ENCODE results near the gene KCNJ9. TPM values are rescaled to one million over a fixed set of nuclear protein-coding genes. Genes with fewer than 3 reads are reported as not detected.

The KCNJ9 gene
- total RNA-seq, 1 experiment from 2014 or later, result not detected

- CTCF ChIA-PET, result no interaction called here
- POLR2A ChIA-PET, result no interaction called here
- Mint-ChIP-seq H3K27ac (ENCODE audit: unreplicated experiment) (no peak overlapping the region), H3K27me3 (ENCODE audit: insufficient read depth, unreplicated experiment) (peaks cover 21% of the 10 kb centered on the region), H3K4me3 (ENCODE audit: unreplicated experiment) (no peak overlapping the region), H3K9me3 (ENCODE audit: unreplicated experiment) (no peaks in the 10 kb centered on the region), H3K36me3 (ENCODE audit: insufficient read depth, unreplicated experiment) (no peaks in the 10 kb centered on the region), H3K4me1 (ENCODE audit: low read depth, unreplicated experiment) (peaks cover 13% of the 10 kb centered on the region)
- intact Hi-C loops (cut with micrococcal nuclease; ENCODE audit: unreplicated experiment), result no loop called here
- no peaks in the 10 kb centered on the region for H3K36me3 ChIP-seq (ENCODE audit: control insufficient read depth, insufficient read depth, low read length)
- H3K27me3 ChIP-seq (replicated peaks; ENCODE audit: control insufficient read depth, insufficient read depth, low read length), result no peaks in the 10 kb centered on the region
- H3K4me3 ChIP-seq (ENCODE audit: low read depth, low read length), result no peak overlapping the region
- no peak for TF ChIP-seq CTCF (IDR thresholded peaks at IDR 0.05; ENCODE audit: insufficient read depth in 1 of 2, low read depth in 1 of 2, low read length in 1 of 2, severe bottlenecking in 1 of 2, unreplicated experiment in 1 of 2)
- H3K9me3 ChIP-seq, result no peaks in the 10 kb centered on the region
- 0 out of 2 replicates have a peak, but pooled peaks cover 4% of the 10 kb centered on the region for H3K4me1 ChIP-seq
- no peak for DNase-seq
- no TSS peak for BruUV-seq (replicated peaks)
These were observed 30.7 kb upstream of the KCNJ9 start for GRCh38 chr1:160050619-160051018.

GRCh38 chr1:160052936-160053335 lies 28.4 kb upstream of the KCNJ9 start:
- Mint-ChIP-seq H3K27ac (ENCODE audit: unreplicated experiment) (no peak overlapping the region), H3K36me3 (ENCODE audit: insufficient read depth, unreplicated experiment) (no peaks in the 10 kb centered on the region), H3K27me3 (ENCODE audit: insufficient read depth, unreplicated experiment) (peaks cover 25% of the 10 kb centered on the region), H3K9me3 (ENCODE audit: unreplicated experiment) (no peaks in the 10 kb centered on the region), H3K4me3 (ENCODE audit: unreplicated experiment) (no peak overlapping the region), H3K4me1 (ENCODE audit: low read depth, unreplicated experiment) (no peaks in the 10 kb centered on the region)
- ChIA-PET POLR2A (no interaction called here), CTCF (interaction anchor here (0.9 to 1.3 kb wide), 2 partner anchors 8 to 26 kb away, joined by 3 read pairs; no protein-coding TSS in a partner anchor)
- intact Hi-C loops (cut with micrococcal nuclease; ENCODE audit: unreplicated experiment), result no loop called here
- Histone ChIP-seq H3K36me3 (ENCODE audit: control insufficient read depth, insufficient read depth, low read length) (no peaks in the 10 kb centered on the region), H3K9me3 (no peaks in the 10 kb centered on the region), H3K27me3 (replicated peaks; ENCODE audit: control insufficient read depth, insufficient read depth, low read length) (no peaks in the 10 kb centered on the region), H3K4me3 (ENCODE audit: low read depth, low read length) (no peak overlapping the region), H3K4me1 (0 out of 2 replicates have a peak, but pooled peaks cover 4% of the 10 kb centered on the region)
- no peak for TF ChIP-seq CTCF (IDR thresholded peaks at IDR 0.05; ENCODE audit: insufficient read depth in 1 of 2, low read depth in 1 of 2, low read length in 1 of 2, severe bottlenecking in 1 of 2, unreplicated experiment in 1 of 2)
- no TSS peak for BruUV-seq (replicated peaks)
- DNase-seq, result no peak

GRCh38 chr1:160053548-160054365 lies 27.6 kb upstream of the KCNJ9 start:
- H3K4me3 Mint-ChIP-seq (ENCODE audit: unreplicated experiment), result no peak overlapping the region
- BruUV-seq (replicated peaks), result no TSS peak
- no peak for DNase-seq
- no peak overlapping the region for H3K27ac Mint-ChIP-seq (ENCODE audit: unreplicated experiment)
- H3K36me3 Mint-ChIP-seq (ENCODE audit: insufficient read depth, unreplicated experiment), result no peaks in the 10 kb centered on the region
- peaks cover 23% of the 10 kb centered on the region for H3K27me3 Mint-ChIP-seq (ENCODE audit: insufficient read depth, unreplicated experiment)
- Histone ChIP-seq H3K27me3 (replicated peaks; ENCODE audit: control insufficient read depth, insufficient read depth, low read length) (no peaks in the 10 kb centered on the region), H3K4me3 (ENCODE audit: low read depth, low read length) (no peak overlapping the region), H3K4me1 (0 out of 2 replicates have a peak, but pooled peaks cover 4% of the 10 kb centered on the region), H3K36me3 (ENCODE audit: control insufficient read depth, insufficient read depth, low read length) (no peaks in the 10 kb centered on the region), H3K9me3 (no peaks in the 10 kb centered on the region)
- intact Hi-C loops (cut with micrococcal nuclease; ENCODE audit: unreplicated experiment), result no loop called here
- no peaks in the 10 kb centered on the region for H3K4me1 Mint-ChIP-seq (ENCODE audit: low read depth, unreplicated experiment)
- POLR2A ChIA-PET, result interaction anchor here (0.6 kb wide), 1 partner anchor 62 kb away, joined by 3 read pairs; no protein-coding TSS in a partner anchor
- H3K9me3 Mint-ChIP-seq (ENCODE audit: unreplicated experiment), result no peaks in the 10 kb centered on the region
- no peak for TF ChIP-seq CTCF (IDR thresholded peaks at IDR 0.05; ENCODE audit: insufficient read depth in 1 of 2, low read depth in 1 of 2, low read length in 1 of 2, severe bottlenecking in 1 of 2, unreplicated experiment in 1 of 2)
- CTCF ChIA-PET, result interaction anchor here (0.9 kb wide), 1 partner anchor 9 kb away, joined by 3 read pairs; no protein-coding TSS in a partner anchor
